IMR-90 (cell line): ENCODE results near the gene GH1. TPM values are rescaled to one million over a fixed set of nuclear protein-coding genes. Genes with fewer than 3 reads are reported as not detected.

Experiments
- ATAC-seq: fragments of 200-7000 bp; cut with Tn5 transposase; 2 replicates; pipeline ENCODE4 v1.9.1; 2020; ENCODE audit warnings: low read depth, mild to moderate bottlenecking, moderate library complexity
- BruUV-seq: library from RNA; stranded (reverse); fragments of 400-500 nt; replicated peaks from 2 replicates; lab custom pipeline; 2021; lab: Mats Ljungman, UMichigan
- CTCF ChIA-PET: fragments of 300-600 bp; formaldehyde crosslinking; extraction: SDS; loops from one replicate; lab custom pipeline; 2021; ENCODE audit warnings: antibody characterized with exemption; lab: Yijun Ruan, JAX
- POLR2A ChIA-PET: fragments of 300-600 bp; sonication (Branson Sonifier 250); formaldehyde crosslinking; loops from one replicate; lab custom pipeline; 2022; ENCODE audit warnings: antibody characterized with exemption; ENCODE audit not compliant: unreplicated experiment; lab: Charles Lee
- DNase-seq: peaks from one replicate; pipeline ENCODE4 v3.0.0; 2013
- H2AFZ ChIP-seq: replicated peaks from 2 replicates; pipeline ENCODE3; 2013; ENCODE audit warnings: low read length, mild to moderate bottlenecking; ENCODE audit not compliant: poor library complexity
- H2AK5ac ChIP-seq: 2 replicates; pipeline ENCODE4 v1.6.1; 2013; ENCODE audit warnings: low read depth, low read length, inconsistent platforms
- H2AK9ac ChIP-seq: replicated peaks from 2 replicates; pipeline ENCODE3; 2013; ENCODE audit warnings: mild to moderate bottlenecking, low read depth, low read length, moderate library complexity; ENCODE audit not compliant: poor library complexity
- H2BK120ac ChIP-seq: 2 replicates; pipeline ENCODE4 v1.6.1; 2013; ENCODE audit warnings: low read depth, low read length, inconsistent platforms
- H2BK15ac ChIP-seq: 3 replicates; pipeline ENCODE4 v1.6.1; 2013; ENCODE audit warnings: low read depth, low read length, inconsistent platforms
- H2BK20ac ChIP-seq: 2 replicates; pipeline ENCODE4 v1.6.1; 2013; ENCODE audit warnings: low read depth, mild to moderate bottlenecking, inconsistent platforms, low read length, moderate library complexity
- H2BK5ac ChIP-seq: 2 replicates; pipeline ENCODE4 v1.6.1; 2013; ENCODE audit warnings: mild to moderate bottlenecking, low read depth, low read length, inconsistent platforms; ENCODE audit not compliant: poor library complexity, severe bottlenecking
- H3K14ac ChIP-seq: replicated peaks from 2 replicates; pipeline ENCODE4 v1.6.1; 2013; ENCODE audit warnings: low read depth, low read length, inconsistent platforms
- H3K18ac ChIP-seq: 2 replicates; pipeline ENCODE4 v1.6.1; 2013; ENCODE audit warnings: low read depth, low read length, control low read depth
- H3K23ac ChIP-seq: 2 replicates; pipeline ENCODE4 v1.6.1; 2013; ENCODE audit warnings: low read depth, low read length, inconsistent platforms
- H3K27ac ChIP-seq: 2 replicates; pipeline ENCODE4 v1.5.1; 2013; ENCODE audit warnings: mild to moderate bottlenecking, control low read depth, low read length; ENCODE audit not compliant: insufficient read depth
- H3K27me3 ChIP-seq: 2 replicates; pipeline ENCODE4 v1.6.1; 2013; ENCODE audit warnings: low read length; ENCODE audit not compliant: control insufficient read depth, insufficient read depth
- H3K36me3 ChIP-seq: 2 replicates; pipeline ENCODE4 v1.6.1; 2013; ENCODE audit warnings: low read length, mixed read lengths; ENCODE audit not compliant: control insufficient read depth, insufficient read depth
- H3K4ac ChIP-seq: 2 replicates; pipeline ENCODE4 v1.6.1; 2013; ENCODE audit warnings: low read depth, low read length, inconsistent platforms
- H3K4me1 ChIP-seq: 2 replicates; pipeline ENCODE4 v1.6.1; 2013; ENCODE audit warnings: low read length, mixed read lengths; ENCODE audit not compliant: control insufficient read depth, insufficient read depth
- H3K4me2 ChIP-seq: 2 replicates; pipeline ENCODE4 v1.6.1; 2013; ENCODE audit warnings: low read depth, mild to moderate bottlenecking, control low read depth, low read length, moderate library complexity
- H3K4me3 ChIP-seq: 2 replicates; pipeline ENCODE4 v1.5.1; 2013; ENCODE audit warnings: low read depth, mild to moderate bottlenecking, control low read depth, low read length, moderate library complexity; ENCODE audit not compliant: insufficient read depth
- H3K56ac ChIP-seq: 2 replicates; pipeline ENCODE4 v1.6.1; 2013; ENCODE audit warnings: low read length, inconsistent platforms; ENCODE audit not compliant: insufficient read depth; ENCODE audit errors: extremely low read depth
- H3K79me1 ChIP-seq, 2 experiments: 2 replicates each; pipeline ENCODE4 v1.6.1; 2013; ENCODE audit warnings: low read length in 2 of 2, inconsistent platforms in 1 of 2, low read depth in 1 of 2
- H3K9ac ChIP-seq: 2 replicates; pipeline ENCODE4 v1.6.1; 2013; ENCODE audit warnings: low read depth, low read length, control low read depth
- H3K9me1 ChIP-seq: 2 replicates; pipeline ENCODE4 v1.6.1; 2013; ENCODE audit warnings: low read length, inconsistent platforms; ENCODE audit not compliant: insufficient read depth
- H3K9me3 ChIP-seq: 2 replicates; pipeline ENCODE4 v1.6.1; 2013; ENCODE audit warnings: low read length; ENCODE audit not compliant: control insufficient read depth, insufficient read depth
- H4K20me1 ChIP-seq: 2 replicates; pipeline ENCODE4 v1.6.1; 2013; ENCODE audit warnings: low read length, inconsistent platforms; ENCODE audit not compliant: insufficient read depth
- H4K5ac ChIP-seq: 2 replicates; pipeline ENCODE4 v1.6.1; 2013; ENCODE audit warnings: mild to moderate bottlenecking, low read depth, low read length, control low read depth
- H4K8ac ChIP-seq, 2 experiments: 2 replicates each; pipeline ENCODE4 v1.6.1; 2013; ENCODE audit warnings: low read depth in 2 of 2, low read length in 2 of 2, control low read depth in 1 of 2, inconsistent platforms in 1 of 2
- H4K91ac ChIP-seq: 2 replicates; pipeline ENCODE4 v1.6.1; 2013; ENCODE audit warnings: low read depth, low read length, inconsistent platforms; ENCODE audit not compliant: insufficient read depth
- MXI1 ChIP-seq: IDR thresholded peaks from 2 replicates; pipeline ENCODE4 v1.6.1; 2012; ENCODE audit warnings: low read depth, mild to moderate bottlenecking, low read length, moderate library complexity, borderline replicate concordance
- SMC3 ChIP-seq: fragments of 150-350 bp; IDR thresholded peaks from 2 replicates; pipeline ENCODE4 v1.6.1; 2016; ENCODE audit warnings: low read depth, mild to moderate bottlenecking, antibody characterized with exemption, low read length, moderate library complexity
- WGBS, 2 experiments: methylation state at CpG; one replicate each; pipeline versions ENCODE4 v1.1.5 to v1.1.7; 2013; ENCODE audit warnings: missing lambda C conversion rate in 2 of 2; ENCODE audit not compliant: insufficient read length in 1 of 2; ENCODE audit errors: extremely low coverage in 2 of 2; 5-methylcytosine and 5-hydroxymethylcytosine counted together
- dilution Hi-C: fragments of 300-500 bp; cut with HindIII; formaldehyde crosslinking; loops from one replicate; pipeline ENCODE4 v1.14.3; 2018; ENCODE audit warnings: low sequenced_read_pairs; ENCODE audit not compliant: unreplicated experiment
- in situ Hi-C: fragments of 300-500 bp; cut with MboI; formaldehyde crosslinking; loops from 3 replicates; pipeline ENCODE4 v1.14.3; 2019; ENCODE audit warnings: low sequenced_read_pairs, inconsistent platforms, mixed read lengths
- intact Hi-C: fragments of 100-400 bp; cut with micrococcal nuclease; formaldehyde crosslinking; loops from 2 replicates; pipeline ENCODE4 v1.10.0; 2022
- polyA plus RNA-seq, 3 experiments: library from polyadenylated mRNA; depleted of rRNA; stranded (reverse); fragments of >200 nt; gene quantifications; 2 replicates each; pipeline ENCODE4 v1.2.3, GENCODE V29; 2012; ENCODE audit warnings: low replicate concordance in 1 of 3
- total RNA-seq: library from RNA; depleted of rRNA; stranded (reverse); fragments of >200 nt; gene quantifications from 2 replicates; pipeline ENCODE4 v1.2.3, GENCODE V29; 2012

Gene GH1
- total and polyA plus RNA-seq, 2 of the 4 experiments (the other 2 are of a cell fraction) = not detected

DNA sequence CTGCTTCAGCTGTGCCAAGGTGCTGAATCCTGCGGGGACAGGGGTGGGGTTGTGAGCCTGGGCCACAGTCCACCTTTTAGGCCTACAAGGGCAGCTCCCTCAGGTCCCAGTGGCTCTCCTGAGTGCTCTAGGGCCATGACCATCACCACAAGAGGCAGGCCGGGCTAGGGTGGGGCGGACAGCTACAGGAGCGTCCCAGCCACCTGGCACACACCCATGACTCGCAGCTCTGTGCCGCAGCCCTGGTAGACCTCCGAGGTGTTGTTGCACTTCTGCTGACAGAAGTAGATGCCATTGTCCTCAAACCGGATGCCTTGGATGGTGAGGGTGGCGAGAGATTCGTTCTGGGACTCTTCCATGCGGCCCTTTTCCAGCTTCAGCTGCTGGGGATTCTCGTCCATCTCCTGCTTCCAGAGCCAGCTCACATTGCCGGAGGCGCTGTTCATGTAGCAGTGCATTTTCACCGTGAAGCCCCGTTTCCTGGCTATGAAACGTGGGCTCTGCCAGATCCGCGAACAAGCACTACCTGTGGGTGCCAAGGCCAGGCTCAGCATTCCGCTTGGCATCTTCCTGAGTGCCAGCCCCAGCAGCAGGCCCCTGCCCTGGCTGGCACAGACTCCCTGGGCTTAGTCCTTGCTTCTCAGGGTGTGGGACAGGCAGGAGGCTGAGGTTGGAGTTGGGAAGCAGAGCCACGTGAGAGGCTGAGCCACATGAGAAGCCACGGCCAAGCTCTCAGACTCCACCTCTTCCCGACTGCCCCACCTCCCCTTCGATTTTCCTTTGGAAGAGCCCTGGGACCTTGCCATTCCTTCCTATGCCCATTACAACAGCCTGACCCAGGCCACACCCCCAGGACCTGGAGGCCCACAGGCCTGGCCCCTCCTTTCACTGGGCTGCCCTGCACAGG, 11.5 kb upstream of the GH1 start:
- Histone ChIP-seq H2BK5ac (no peak overlapping the region), H2BK15ac (no peak overlapping the region), H3K27ac (no peak overlapping the region), H3K36me3 (no peaks in the 10 kb centered on the region), H4K20me1 (no peaks in the 10 kb centered on the region), H3K56ac (no peak overlapping the region), H3K4me3 (no peak overlapping the region), H3K9ac (no peak overlapping the region), H3K4me1 (no peaks in the 10 kb centered on the region), H3K9me3 (no peaks in the 10 kb centered on the region), H4K8ac (no peak overlapping the region), H2AFZ (peak overlapping the region; percentile 7), H2BK20ac (no peak overlapping the region), H3K4me2 (no peak overlapping the region), H3K14ac (no peak overlapping the region), H3K4ac (no peak overlapping the region), H3K27me3 (peaks cover 31% of the 10 kb centered on the region), H4K5ac (no peak overlapping the region), H2BK120ac (no peak overlapping the region), H2AK5ac (no peak overlapping the region), H2AK9ac (no peak overlapping the region), H3K23ac (no peak overlapping the region), H3K79me1 (no peaks in the 10 kb centered on the region), H3K18ac (no peak overlapping the region), H3K9me1 (no peaks in the 10 kb centered on the region), H4K91ac (no peak overlapping the region)
- no peak for TF ChIP-seq SMC3
- no peak for TF ChIP-seq MXI1
- no peak for ATAC-seq
- BruUV-seq = no TSS peak
- in situ Hi-C loops = no loop called here
- CTCF ChIA-PET = interaction anchor here (1.1 kb wide), 1 partner anchor 17 kb away, joined by 5 read pairs; no protein-coding TSS in a partner anchor
- WGBS, 2 experiments = 89% methylated on average over 13 of the region's 24 CpGs; no CpG with 5 or more reads in 1 of the 2 experiments
- dilution Hi-C loops = no loop called here
- POLR2A ChIA-PET = no interaction called here
- intact Hi-C loops = no loop called here
- DNase-seq = no peak
